ENCODE data around the gene IRAK2.
"Not testable (repeated sequence)": the region's sequence is repeated elsewhere in the genome, so short reads cannot be mapped to it uniquely, and the experiment has no call there.

Gene IRAK2

GRCh38 chr3:10160925-10161324 lies 3.8 kb upstream of the IRAK2 start:
- no peak for DNase-seq (ENCODE audit: low spot score)

- DNase-seq (ENCODE audit: low spot score) = no peak
These were observed 2.5 kb upstream of the IRAK2 start for GRCh38 chr3:10162185-10162584.

GRCh38 chr3:10164201-10164545 lies 546 bp upstream of the IRAK2 start:
- DNase-seq (ENCODE audit: low spot score) = not testable (repeated sequence)

GRCh38 chr3:10166213-10166604 lies 1.5 kb downstream of the IRAK2 start:
- DNase-seq (ENCODE audit: low spot score) = no peak

GRCh38 chr3:10169000-10169496 lies 4.3 kb downstream of the IRAK2 start:
- DNase-seq (ENCODE audit: low spot score) = no peak

GRCh38 chr3:10170915-10171478 lies 6.3 kb downstream of the IRAK2 start:
- DNase-seq (ENCODE audit: low spot score) = no peak

- DNase-seq (ENCODE audit: low spot score) = no peak
These were observed 8.6 kb downstream of the IRAK2 start for GRCh38 chr3:10173095-10173925.

- DNase-seq (ENCODE audit: low spot score) = no peak
These were observed 9.3 kb downstream of the IRAK2 start for GRCh38 chr3:10173926-10174435.

- not testable (repeated sequence) for DNase-seq (ENCODE audit: low spot score)
These were observed 10.6 kb downstream of the IRAK2 start for GRCh38 chr3:10175334-10175733.

- DNase-seq (ENCODE audit: low spot score) = not testable (repeated sequence)
These were observed 11.4 kb downstream of the IRAK2 start for GRCh38 chr3:10176150-10176549.

GRCh38 chr3:10177737-10178136 lies 13.0 kb downstream of the IRAK2 start:
- DNase-seq (ENCODE audit: low spot score) = no peak

- no peak for DNase-seq (ENCODE audit: low spot score)
These were observed 14.2 kb downstream of the IRAK2 start for GRCh38 chr3:10178892-10179291.

GRCh38 chr3:10180289-10180688 lies 15.6 kb downstream of the IRAK2 start:
- no peak for DNase-seq (ENCODE audit: low spot score)

- DNase-seq (ENCODE audit: low spot score) = no peak
These were observed 16.1 kb downstream of the IRAK2 start for GRCh38 chr3:10180738-10181295.

GRCh38 chr3:10182950-10183349 lies 18.2 kb downstream of the IRAK2 start:
- no peak for DNase-seq (ENCODE audit: low spot score)

GRCh38 chr3:10184250-10184649 lies 19.5 kb downstream of the IRAK2 start:
- no peak for DNase-seq (ENCODE audit: low spot score)

GRCh38 chr3:10185804-10186762 lies 21.4 kb downstream of the IRAK2 start:
- no peak for DNase-seq (ENCODE audit: low spot score)

GRCh38 chr3:10187290-10187876 lies 22.7 kb downstream of the IRAK2 start:
- no peak for DNase-seq (ENCODE audit: low spot score)

GRCh38 chr3:10187944-10188343 lies 23.2 kb downstream of the IRAK2 start:
- DNase-seq (ENCODE audit: low spot score) = no peak

GRCh38 chr3:10188804-10189556 lies 24.3 kb downstream of the IRAK2 start:
- no peak for DNase-seq (ENCODE audit: low spot score)
